GM21737 (cell line): ENCODE measurements around the gene WDR90.
A peak's percentile ranks its signal among the peaks of the same experiment; 100 is the strongest.

Source experiments
- ATAC-seq: cut with Tn5 transposase; IDR thresholded peaks from one replicate; pipeline ENCODE4 v1.9.1; 2021; ENCODE audit warnings: mild to moderate bottlenecking, moderate library complexity; ENCODE audit not compliant: unreplicated experiment

WDR90 gene

DNA sequence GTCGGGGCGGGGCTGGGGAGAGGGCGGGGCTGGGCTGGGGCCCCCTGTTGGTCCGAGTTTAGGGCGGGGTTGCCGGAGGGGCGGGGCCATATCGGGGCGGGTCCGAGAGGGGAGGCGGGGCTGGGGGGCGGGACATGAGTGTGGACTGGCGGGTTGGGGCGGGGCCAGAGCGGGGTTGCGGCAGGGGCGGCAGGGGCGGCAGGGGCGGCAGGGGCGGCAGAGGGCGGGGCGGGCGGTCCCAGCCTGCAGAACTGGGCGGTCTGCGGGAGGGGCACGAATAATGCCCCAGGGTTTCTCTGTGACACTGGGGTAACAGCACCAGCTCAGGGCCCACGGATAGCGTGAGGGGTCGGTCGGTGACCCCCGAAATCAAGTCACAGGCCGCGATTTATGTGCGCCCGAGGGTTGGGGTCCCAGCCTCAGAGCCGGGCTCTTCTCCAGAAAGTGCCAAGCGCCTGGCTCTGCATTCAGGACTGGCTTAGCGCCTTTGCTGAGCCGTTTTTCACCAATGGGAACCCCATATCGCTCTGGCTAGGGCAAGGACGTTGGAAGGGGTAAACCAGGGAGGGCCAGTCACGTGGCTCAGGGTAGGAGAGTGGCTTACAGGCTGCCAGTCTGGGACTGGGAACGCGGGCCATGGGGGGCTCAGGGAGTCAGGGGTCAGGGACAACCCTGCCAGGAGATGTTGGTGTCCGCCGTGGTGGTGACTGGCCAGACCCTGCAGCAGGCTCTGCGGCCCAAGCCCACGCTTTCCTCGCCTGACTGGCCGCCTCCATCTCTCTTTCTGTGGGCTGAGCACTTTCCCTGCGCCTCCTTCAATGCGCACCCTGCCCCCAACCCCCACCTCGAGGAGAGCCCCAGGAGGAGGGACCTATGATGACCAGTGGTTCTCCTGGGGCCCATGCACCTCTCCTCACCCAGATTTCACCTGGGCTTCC lies 11.8 kb upstream of the WDR90 start:
- ATAC-seq, result no peak

DNA sequence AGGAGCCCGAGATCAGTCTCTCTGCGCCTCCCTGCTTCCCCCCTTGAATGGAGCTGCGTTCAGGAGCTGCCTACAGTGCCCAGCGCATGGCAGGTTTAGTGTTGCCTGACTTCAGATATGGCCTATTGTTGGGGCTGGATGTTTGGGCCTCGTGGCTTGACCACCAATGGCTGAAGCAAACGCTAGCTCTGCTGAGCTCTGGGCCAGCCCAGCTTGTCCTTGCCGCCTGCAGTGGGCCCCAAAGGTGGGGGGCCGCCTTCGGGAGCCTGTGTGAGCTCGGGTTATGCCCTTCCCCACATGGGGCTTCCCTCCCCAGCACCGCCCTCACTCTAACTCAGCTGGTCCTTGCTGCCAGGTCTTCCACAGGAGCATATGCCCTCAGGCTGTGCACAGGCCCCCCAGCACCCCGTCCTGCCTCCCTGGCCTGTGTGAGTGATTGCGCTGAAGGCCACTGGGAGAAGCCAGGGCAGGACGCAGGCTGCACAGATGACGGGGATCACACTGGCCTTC lies 11.1 kb upstream of the WDR90 start:
- no peak for ATAC-seq

DNA sequence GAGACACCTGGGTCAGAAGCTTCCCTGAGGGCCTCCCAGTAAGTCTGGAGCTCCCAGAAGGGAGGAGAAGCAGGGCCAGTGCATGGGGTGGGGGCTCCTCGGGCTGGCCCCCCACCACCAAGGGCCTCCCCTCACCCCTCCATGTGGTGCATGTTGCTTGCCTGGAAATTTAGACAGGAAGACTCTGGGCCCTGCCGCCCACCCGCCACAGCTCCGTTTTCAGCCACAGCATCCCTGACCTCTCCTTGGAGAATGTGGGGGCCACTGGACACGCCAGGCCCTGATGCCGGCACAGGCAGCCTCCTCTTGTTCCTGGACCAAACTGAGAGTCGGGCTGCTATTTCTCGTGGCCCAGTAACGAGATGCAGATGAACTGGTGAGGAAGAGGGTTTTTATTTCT lies 10.3 kb upstream of the WDR90 start:
- ATAC-seq, result no peak

DNA sequence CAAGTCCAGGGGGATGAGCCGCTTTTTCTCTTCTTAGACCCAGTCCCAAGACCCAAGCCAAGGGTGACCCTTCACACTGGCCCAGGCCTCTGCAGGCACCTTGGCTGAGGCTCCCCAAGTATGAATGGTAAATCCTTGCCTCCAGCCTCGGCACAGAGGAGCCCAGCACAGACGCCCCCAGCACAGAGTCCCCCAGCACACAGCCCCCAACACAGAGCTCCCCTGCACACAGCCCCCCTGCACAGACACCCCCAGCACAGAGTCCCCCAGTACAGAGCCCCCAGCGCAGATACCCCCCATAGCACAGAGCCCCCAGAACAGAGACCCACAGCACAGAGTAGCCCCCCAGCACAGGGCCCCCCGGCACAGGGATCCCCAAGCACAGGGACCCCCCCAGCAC lies 8.6 kb upstream of the WDR90 start:
- ATAC-seq, result no peak

DNA sequence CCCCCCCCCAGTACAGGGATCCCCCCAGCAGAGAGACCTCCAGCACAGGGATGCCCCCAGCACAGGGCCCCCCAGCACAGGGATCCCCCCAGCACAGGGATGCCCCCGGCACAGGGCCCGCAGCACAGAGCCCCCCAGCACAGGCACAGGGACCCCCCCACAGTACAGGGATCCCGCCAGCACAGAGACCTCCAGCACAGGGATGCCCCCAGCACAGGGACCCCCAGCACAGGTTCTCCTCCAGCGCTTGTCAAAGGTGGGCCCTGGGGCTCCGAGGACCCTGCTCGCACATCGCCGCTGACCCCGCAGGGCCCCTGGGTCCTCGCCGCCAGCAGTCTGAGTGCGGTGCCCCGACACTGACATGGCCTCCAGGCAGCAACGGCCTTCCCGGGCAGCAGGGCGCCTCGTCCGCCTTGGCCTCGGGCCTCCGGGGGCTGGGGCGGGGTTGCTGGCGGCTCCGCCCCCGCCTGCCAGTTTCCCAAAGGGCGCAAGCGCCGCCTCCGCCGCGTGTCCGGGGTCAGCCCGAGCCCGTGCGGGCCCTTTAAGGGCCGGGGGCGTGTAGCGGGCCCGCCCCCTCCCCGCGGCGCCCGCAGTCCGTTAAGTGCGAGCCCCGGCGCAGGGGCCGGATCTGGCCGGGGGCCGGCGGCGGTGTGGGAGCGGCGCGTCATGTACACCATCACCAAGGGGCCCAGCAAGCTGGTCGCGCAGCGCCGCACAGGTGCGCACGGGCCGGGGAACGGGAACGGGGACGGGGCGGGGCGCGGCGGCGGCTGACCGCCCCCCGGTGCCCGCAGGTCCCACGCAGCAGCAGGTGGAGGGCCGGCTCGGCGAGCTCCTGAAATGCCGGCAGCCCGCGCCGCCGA lies 7.6 kb upstream of the WDR90 start, which contains the start of gene MCRIP2:
Gene MCRIP2 (plus strand): TSS at position 503 of the 863 bp plus-strand sequence. CDS start 164 bp downstream, at position 667.
- ATAC-seq, result peak; percentile 49

DNA sequence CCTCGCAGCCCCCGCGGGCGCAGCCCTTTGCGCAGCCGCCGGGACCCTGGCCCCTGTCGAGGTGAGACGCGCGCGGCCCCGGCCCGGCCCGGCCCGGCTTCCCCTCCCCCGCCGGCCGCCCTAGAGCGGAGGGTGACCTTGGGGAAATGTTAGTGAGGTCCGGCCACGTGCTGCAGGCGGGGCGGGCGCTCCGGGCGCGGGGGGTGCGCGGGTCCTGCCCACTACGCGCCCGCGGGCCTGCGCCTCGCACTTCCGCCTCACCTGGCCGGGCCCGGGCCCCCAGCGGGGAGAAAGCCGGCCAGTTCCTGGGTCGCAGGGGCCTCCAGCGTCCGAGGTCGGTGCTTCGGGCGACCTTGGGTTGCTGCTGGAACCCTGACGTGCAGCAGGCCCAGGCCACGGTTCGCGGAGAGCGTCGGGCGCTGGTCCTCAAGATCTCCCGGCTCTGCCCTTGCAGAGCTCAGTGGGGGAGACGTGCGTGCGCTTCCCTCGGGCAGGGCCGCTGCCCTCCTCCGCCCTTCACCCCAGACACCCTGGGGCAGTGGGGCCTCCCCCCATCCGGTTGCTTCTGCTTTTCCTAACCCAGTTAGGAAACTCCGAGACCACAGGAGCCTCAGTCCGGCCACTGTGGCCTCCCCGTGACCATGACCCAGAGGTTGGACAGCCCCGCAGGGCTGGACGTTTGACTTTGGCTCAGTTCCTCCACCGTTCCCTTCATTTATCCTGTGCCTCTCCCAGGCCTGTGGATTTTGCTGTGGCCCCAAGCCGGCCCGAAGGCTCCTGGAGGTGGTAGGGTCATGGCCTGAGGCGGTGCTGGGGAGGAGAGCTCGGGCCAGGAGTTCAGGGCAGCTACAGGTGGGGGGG lies 6.7 kb upstream of the WDR90 start:
- ATAC-seq, result peak; percentile 37

DNA sequence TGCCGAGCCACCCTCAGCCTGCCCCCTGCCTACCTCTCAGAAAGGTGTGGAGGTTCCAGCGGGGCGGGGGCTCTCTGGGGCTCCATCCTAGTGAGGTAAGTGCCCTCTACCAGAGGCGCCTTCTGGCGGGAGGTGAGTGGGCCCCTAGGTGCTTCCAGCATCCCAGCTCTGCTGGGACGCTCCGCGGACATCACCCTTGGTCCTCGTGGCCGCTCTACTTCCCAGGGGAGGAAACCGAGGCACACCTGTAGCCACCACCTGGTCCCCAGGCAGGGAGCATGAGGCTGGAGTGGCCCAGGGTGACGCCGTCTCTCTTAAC lies 6.2 kb upstream of the WDR90 start:
- no peak for ATAC-seq

DNA sequence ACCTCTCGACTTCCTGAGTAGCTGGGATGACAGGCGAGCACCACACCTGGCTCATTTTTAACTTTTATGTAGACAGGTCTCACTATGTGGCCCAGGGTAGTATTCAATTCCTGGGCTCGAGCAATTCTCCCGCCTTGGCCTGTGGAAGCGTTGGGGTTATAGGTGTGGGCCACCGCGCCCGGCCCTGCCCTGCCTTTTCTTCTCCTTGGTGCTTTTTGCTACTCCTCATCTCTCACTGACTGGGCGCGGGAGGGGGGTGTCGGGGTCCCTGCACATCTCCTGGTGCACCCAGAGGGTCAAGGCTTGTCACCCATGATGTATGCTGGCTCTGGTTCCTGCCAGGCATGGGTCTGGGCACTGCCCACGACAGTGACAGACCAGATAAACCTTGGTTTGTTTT lies 4.6 kb upstream of the WDR90 start:
- no peak for ATAC-seq

DNA sequence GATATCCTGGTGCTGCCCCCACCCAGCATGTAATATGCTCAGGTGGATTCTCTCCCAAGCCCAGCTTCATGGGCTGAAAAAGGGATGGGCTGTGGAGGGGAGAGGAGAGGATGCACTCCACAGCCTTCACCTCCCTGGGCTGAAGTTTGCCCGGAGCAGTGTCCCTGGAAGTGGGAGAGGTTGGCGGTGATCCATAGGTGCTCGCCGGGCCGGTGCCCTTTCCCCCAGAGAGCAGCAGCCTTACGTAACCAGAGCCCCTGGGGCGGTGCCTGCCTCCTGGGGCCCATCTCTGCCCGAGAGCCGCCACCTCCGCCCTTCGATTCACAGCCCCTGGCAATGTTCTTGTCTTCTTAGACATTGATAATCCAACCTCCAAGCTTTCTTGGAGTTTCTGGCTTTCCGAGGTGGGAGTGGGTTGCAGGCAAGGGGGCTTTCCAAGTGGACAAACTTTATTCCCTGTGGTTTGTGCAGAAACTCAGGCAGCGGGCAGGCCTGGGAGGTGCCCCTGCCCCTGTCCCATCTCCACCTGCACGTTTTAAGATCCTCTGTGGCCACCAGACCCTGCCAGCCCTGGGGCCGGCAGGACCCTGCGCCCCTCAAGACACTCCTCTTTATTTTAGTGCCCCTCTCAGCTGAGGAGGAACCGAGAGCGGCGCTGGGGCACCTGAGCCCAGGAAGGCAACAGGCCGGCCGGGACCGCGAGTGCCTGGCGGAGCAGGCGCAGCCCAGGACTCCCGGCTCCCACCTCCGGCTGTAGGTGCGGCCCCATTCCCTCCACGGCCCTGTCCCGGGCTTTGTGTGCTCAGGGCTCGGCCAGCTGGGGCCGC lies 3.1 kb upstream of the WDR90 start:
- ATAC-seq, result no peak

DNA sequence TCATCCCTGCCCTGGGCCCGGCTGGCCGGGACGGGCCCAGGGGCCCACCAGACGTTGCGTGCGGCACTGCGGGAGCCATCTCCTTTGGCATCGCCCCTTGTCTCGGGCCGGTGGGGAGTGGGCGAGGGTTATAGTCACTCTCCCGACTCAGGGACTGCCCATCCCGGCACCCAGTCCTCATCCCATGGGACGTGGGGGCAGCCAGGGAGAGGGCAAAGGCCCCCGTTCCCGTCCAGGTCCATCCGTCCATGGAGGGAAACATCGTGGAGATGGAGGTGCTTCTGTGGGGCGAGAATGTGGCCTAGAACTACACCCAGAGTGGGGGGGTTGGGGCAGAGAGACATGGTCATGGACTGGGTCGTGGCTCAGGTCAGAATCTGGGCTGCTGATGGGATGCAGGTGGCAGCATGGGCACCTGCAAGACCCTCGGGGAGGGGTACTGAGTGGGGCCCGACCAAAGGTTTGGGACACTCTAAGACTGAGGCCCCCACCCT lies 2.4 kb upstream of the WDR90 start:
- no peak for ATAC-seq

DNA sequence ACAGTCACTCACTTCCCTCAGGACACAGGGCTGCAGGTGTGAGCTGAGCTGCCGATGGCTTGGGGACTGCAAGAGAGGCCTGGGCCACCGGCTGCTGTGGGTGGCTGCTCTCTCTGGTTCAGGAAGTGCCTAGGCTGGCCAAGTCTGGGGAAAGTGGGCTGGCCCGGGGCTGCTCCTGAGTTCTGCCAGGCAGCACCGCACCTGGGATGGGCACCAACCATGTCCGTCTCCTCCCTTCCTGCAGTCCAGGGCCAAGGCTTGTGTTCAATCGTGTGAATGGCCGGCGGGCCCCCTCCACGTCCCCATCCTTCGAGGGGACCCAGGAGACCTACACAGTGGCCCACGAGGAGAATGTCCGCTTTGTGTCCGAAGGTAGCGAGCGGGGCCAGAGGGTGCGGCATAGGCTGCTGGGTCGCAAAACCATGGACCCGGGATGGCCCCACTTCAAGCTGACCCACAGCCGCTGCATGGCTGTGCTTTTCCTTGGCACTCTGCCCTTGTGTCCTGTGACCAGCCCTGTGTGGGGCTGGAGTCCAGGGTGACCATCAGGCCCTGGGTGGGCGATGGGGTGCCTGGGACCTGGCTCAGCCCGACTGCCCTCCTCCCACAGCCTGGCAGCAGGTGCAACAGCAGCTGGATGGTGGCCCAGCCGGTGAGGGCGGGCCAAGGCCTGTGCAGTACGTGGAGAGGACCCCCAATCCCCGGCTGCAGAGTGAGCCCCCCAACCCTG lies 1.8 kb upstream of the WDR90 start:
- ATAC-seq, result no peak

DNA sequence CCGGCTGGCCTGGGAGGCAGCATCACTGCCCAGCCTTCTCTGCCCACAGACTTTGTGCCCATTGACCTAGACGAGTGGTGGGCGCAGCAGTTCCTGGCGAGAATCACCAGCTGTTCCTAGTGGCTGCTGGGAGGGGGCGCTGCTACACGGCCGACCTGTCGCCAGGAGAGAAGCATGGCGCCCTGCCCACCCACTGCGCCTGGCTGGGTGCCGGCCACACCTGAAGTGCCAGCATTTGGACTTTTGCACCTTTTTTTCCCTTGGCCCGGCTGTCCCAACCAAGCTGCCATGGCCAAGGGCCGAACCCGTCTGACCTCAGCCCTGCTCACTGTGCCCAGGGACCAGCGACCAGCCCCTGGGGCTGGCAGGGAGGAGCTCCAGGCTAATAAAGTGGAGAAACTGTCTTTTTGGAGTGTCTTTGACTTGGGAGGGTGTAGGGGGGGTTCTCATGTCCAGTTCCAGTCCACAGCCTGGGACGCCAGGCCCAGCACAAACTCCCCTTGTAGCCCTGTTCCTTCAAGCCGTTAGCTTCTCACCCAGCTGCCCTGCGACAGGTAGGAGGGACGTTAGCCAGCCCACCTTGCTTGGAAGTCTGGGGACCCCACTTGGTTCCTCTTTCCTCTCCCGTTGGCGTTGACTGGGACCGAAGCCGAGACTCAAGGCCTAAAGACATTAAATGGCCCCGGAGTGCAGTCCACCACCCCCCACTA lies 939 bp upstream of the WDR90 start:
- no peak for ATAC-seq

DNA sequence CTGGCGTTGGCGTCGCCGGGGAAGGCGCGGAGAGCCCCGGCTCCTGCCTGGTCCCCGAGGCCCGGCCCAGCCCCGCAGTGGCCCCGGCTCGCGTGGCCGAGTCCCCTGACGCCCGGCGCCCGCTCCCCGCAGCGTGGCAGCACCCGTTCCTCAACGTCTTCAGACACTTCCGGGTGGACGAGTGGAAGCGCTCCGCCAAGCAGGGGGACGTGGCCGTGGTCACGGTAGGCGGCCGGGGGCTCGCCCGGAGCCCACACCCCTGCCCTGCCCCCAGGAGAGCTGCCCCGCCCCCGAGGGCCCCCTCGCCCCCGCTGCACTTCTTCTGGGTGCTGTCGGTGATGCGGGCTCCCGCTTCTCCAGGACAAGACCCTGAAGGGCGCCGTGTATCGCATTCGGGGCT lies 466 bp downstream of the WDR90 start:
- no peak for ATAC-seq

DNA sequence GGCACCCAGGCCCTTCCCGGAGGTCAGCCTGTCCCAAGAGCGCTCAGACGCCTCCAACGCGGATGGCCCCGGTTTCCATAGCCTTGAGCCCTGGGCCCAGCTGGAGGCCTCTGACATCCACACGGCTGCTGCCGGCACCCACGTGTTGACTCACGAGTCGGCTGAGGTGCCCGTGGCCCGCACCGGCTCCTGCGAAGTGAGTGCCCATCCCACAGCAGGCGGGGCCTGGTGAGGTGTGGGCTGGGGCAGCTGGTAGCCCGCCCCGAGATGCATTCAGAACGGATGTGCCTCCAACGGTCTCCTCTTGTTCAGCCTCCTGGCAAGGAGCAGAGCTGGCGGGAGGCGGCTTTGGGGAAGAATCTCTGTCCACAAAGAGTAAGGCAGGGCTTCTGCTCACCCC lies 2.7 kb downstream of the WDR90 start:
- ATAC-seq, result no peak

DNA sequence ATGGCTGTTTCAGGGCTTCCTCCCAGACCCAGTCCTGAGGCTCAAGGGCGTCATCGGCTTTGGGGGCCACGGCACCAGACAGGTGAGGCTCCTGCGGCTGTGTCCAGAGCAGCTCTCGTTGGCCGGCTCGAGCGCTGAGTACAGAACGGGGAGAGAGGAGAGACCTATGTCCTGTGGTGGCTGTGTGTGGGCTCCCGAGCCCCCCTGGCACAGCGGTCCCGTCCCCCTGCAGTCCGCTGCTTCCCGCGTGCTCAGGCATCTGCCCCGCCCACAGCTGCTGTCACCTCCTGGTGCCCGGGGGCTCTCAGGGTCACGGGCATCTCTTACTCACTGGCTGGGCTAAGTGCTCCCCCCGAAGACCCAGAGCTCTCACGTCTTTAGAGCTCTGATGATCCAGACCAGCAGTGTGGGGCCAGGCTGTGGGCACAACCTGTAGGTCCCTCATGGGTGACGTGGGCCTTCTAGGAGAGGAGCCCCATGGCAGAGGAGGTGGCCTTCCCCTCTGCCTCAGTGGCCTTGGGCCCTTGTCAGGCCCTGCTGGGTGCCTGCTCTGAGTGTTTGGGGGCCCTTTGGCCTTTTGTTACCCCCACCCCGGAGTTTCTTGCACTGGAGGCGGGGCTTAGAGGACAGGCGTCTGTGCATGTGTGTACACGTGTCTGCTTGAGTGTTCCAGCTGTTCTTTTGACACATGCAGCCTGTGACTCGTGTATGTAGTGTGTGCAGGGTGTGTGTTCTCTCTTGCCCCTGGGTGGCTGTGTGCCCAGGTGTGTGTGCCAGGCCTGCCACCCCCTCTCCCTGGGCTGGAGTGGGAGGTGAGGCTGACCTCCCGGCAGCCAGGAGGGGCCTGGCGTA lies 3.5 kb downstream of the WDR90 start:
- ATAC-seq, result no peak

DNA sequence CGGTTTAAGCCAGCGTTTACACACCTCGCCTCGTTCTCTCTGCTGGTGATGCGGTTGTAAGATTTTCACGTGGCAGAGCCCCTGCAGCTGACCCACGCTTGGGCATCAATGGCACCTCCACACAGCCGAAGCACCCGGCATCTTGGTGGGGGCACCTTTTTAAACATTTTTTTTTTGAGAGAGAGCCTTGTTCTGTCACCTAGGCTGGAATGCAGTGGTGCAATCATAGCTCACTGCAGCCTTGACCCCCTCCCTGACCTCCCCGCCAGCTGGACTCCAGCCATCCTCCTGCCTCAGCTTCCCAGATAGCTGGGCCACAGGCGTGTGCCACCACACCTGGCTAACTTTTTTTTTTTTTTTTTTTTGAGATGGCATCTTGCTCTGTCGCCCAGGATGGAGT lies 4.9 kb downstream of the WDR90 start:
- no peak for ATAC-seq

DNA sequence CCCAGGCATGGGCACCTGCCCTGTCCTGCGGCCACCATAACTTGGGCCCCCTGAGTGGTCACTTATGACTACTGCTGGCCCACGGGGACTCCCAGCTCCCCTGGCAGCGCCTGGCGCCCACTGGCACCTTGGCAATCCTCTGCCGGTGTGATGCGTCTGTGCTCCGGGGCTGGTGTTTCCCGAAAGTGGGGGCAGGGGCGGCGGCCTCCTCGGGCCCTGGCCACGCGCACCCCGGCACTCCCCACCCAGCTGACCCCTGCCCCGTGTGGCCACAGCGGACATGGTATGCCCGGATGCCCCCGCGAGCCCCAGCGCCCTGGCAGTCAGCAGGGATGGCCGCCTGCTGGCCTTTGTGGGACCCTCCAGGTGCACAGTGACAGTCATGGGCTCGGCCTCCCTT lies 8.3 kb downstream of the WDR90 start:
- no peak for ATAC-seq
